HepG2 (cell line): ENCODE data around the gene RXYLT1. TPM values are rescaled to one million over a fixed set of nuclear protein-coding genes. Genes with fewer than 3 reads are reported as not detected.
A peak's percentile ranks its signal among the peaks of the same experiment; 100 is the strongest.

ENCODE experiments used
- ATF1 ChIP-seq: IDR thresholded peaks from 2 replicates; pipeline ENCODE4 v1.6.1; 2016; ENCODE audit warnings: mild to moderate bottlenecking, control low read depth
- DPF2 ChIP-seq: sonication (generic); formaldehyde crosslinking; IDR thresholded peaks from 2 replicates; pipeline ENCODE4 v1.4.0; 2020; ENCODE audit warnings: mild to moderate bottlenecking, low read depth, missing genetic modification reagents, borderline replicate concordance
- FOXO1 ChIP-seq: sonication (generic); formaldehyde crosslinking; IDR thresholded peaks from 2 replicates; pipeline ENCODE4 v1.4.0; 2020; ENCODE audit warnings: missing genetic modification reagents
- GATA4 ChIP-seq: sonication (generic); IDR thresholded peaks from 2 replicates; pipeline ENCODE4 v1.6.1; 2016; ENCODE audit warnings: antibody characterized with exemption, low read depth, borderline replicate concordance
- HNRNPL ChIP-seq: fragments of 200-400 bp; formaldehyde crosslinking; IDR thresholded peaks from 2 replicates; pipeline ENCODE4 v1.6.1; 2017; ENCODE audit warnings: mild to moderate bottlenecking, low read depth, low read length
- HNRNPLL ChIP-seq: fragments of 200-400 bp; formaldehyde crosslinking; IDR thresholded peaks from 2 replicates; pipeline ENCODE4 v1.6.1; 2017; ENCODE audit warnings: mild to moderate bottlenecking, low read depth, low read length; ENCODE audit not compliant: poor library complexity, severe bottlenecking
- IRF2 ChIP-seq: IDR thresholded peaks from 2 replicates; pipeline ENCODE4 v1.6.1; 2018; ENCODE audit warnings: missing genetic modification reagents, missing compliant biosample characterization
- KLF12 ChIP-seq: sonication (generic); formaldehyde crosslinking; IDR thresholded peaks from 2 replicates; pipeline ENCODE4 v1.4.0; 2020; ENCODE audit warnings: missing genetic modification reagents, borderline replicate concordance
- MLLT10 ChIP-seq: sonication (generic); formaldehyde crosslinking; IDR thresholded peaks from 2 replicates; pipeline ENCODE4 v1.4.0; 2020; ENCODE audit warnings: missing genetic modification reagents
- PBX2 ChIP-seq: IDR thresholded peaks from 2 replicates; pipeline ENCODE4 v1.6.1; 2016; ENCODE audit warnings: control low read depth
- POLR2G ChIP-seq: fragments of 200-400 bp; formaldehyde crosslinking; IDR thresholded peaks from 2 replicates; pipeline ENCODE4 v1.6.1; 2018; ENCODE audit warnings: mild to moderate bottlenecking, low read depth, low read length, moderate library complexity
- RFX1 ChIP-seq: fragments of 450-650 bp; IDR thresholded peaks from 2 replicates; pipeline ENCODE4 v1.6.1; 2017
- RFX3 ChIP-seq: IDR thresholded peaks from 2 replicates; pipeline ENCODE4 v1.6.1; 2016; ENCODE audit warnings: missing biosample characterization, missing genetic modification reagents
- SIN3A ChIP-seq: IDR thresholded peaks from 2 replicates; pipeline ENCODE4 v1.6.1; 2011; ENCODE audit warnings: low read depth, mild to moderate bottlenecking, control low read depth, low read length, borderline replicate concordance
- STAT6 ChIP-seq: sonication (generic); formaldehyde crosslinking; IDR thresholded peaks from 2 replicates; pipeline ENCODE4 v1.4.0; 2020; ENCODE audit warnings: missing genetic modification reagents, mild to moderate bottlenecking, borderline replicate concordance
- TGIF2 ChIP-seq: IDR thresholded peaks from 2 replicates; pipeline ENCODE4 v1.6.1; 2016; ENCODE audit warnings: control low read depth, missing compliant biosample characterization
- ZBTB7A ChIP-seq: sonication (generic); formaldehyde crosslinking; IDR thresholded peaks from 2 replicates; pipeline ENCODE4 v1.8.0; 2022; ENCODE audit warnings: mild to moderate bottlenecking, missing genetic modification reagents
- ZNF30 ChIP-seq: sonication (generic); formaldehyde crosslinking; IDR thresholded peaks from 2 replicates; pipeline ENCODE4 v1.5.0; 2020; ENCODE audit warnings: mild to moderate bottlenecking, missing genetic modification reagents
- ZNF546 ChIP-seq: sonication (generic); formaldehyde crosslinking; conservative IDR thresholded peaks from 2 replicates; pipeline ENCODE4 v1.8.1; 2023; ENCODE audit warnings: mild to moderate bottlenecking, missing genetic modification reagents
- ZNF709 ChIP-seq: sonication (generic); formaldehyde crosslinking; IDR thresholded peaks from 2 replicates; pipeline ENCODE4 v1.5.0; 2020; ENCODE audit warnings: mild to moderate bottlenecking, missing genetic modification reagents
- ZNF788 ChIP-seq: sonication (generic); formaldehyde crosslinking; IDR thresholded peaks from 2 replicates; pipeline ENCODE4 v1.5.0; 2020; ENCODE audit warnings: mild to moderate bottlenecking, missing genetic modification reagents, borderline replicate concordance
- ZNF800 ChIP-seq: sonication (generic); formaldehyde crosslinking; IDR thresholded peaks from 2 replicates; pipeline ENCODE4 v1.4.0; 2020; ENCODE audit warnings: missing genetic modification reagents
- polyA plus RNA-seq, 8 experiments: library from polyadenylated mRNA; depleted of rRNA in 3 of 8; stranded (reverse) in 7 of 8; unstranded in 1 of 8; fragments of >200 nt; fragmentation: Illumina TruSeq in 4 of 8; extraction: Trizol in 4 of 8; gene quantifications; 2 replicates each; pipeline versions ENCODE4 v1.2.1 to v1.2.3, GENCODE V29; 2011 to 2016; ENCODE audit warnings: low read depth in 4 of 8, missing spikeins in 1 of 8, mixed read lengths in 1 of 8; ENCODE audit not compliant: insufficient read depth in 1 of 8
- total RNA-seq, 5 experiments: library from RNA; depleted of rRNA; stranded (reverse); fragments of >200 nt; fragmentation: Illumina TruSeq; extraction: Trizol; gene quantifications; 2 replicates each; pipeline ENCODE4 v1.2.3, GENCODE V29; 2016; ENCODE audit warnings: low read depth in 1 of 5
- TF ChIP-seq, protein P1 (sequence below): sonication (generic); formaldehyde crosslinking; IDR thresholded peaks from 2 replicates; pipeline ENCODE4 v1.4.0; 2020; ENCODE audit warnings: missing genetic modification reagents

Gene RXYLT1
- total and polyA plus RNA-seq, 2 of the 13 experiments (the other 11 are each of a cell fraction or from before 2014, with no cell fraction given): 8.3 to 15.5 TPM

DNA sequence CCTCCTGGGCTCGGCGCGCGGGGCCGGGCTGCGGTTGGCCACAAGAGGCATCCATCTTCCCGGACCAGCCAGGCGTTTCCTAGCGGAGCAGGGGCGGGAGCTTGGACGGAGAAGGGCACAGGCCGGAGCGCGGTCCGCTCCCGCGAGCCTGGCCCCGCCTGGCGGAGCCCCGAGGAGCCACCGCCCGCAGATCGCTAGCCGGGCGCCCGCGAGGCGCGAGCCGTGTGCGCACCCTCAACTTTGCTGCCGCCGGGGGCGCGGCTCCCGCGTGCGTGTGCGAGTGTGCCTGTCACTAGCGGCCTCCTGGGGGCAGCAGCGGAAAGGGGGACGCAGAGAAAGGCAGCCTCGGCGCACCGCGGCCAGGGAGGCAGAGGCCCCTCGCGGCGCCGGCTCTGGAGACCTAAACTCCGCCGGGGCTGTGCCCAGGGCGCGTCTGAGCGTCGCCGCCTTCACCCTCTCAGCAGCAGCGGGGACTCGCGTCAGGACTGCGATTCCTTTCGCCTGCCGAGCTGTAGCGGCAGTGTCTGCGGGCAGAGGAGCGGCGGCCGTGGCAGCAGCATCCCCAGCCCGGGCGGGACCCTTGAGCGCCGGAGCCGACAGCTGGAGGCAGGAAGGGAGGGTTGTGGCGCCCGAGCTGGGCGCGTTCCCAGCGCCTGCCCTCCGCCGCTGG lies 64.1 kb downstream of the RXYLT1 start (continued):
- TF ChIP-seq DPF2 (CRISPR knock-in tag) (0 out of 2 replicates have a peak, but pooled peaks have one; percentile 18), ZNF788 (CRISPR knock-in tag) (peak; percentile 77; the same call in 1 of the 2 replicates), IRF2 (CRISPR knock-in tag) (peak; percentile 92), HNRNPLL (peak; percentile 83), SIN3A (peak; percentile 68; the same call in 1 of the 2 replicates), ATF1 (no peak), TGIF2 (CRISPR knock-in tag) (no peak), MLLT10 (CRISPR knock-in tag) (no peak), RFX1 (no peak), RFX3 (CRISPR knock-in tag) (no peak), ZBTB7A (CRISPR knock-in tag) (peak; percentile 54), ZNF546 (CRISPR knock-in tag) (no peak), GATA4 (no peak; the same call in 1 of the 2 replicates), POLR2G (peak; percentile 48), HNRNPL (no peak), STAT6 (CRISPR knock-in tag) (no peak), KLF12 (CRISPR knock-in tag) (peak; percentile 23; the same call in 1 of the 2 replicates), FOXO1 (CRISPR knock-in tag) (peak; percentile 54; the same call in 1 of the 2 replicates), PBX2 (CRISPR knock-in tag) (peak; percentile 83), ZNF709 (0 out of 2 replicates have a peak, but pooled peaks have one; percentile 30), ZNF800 (CRISPR knock-in tag) (peak; percentile 98), ZNF30 (no peak)
- TF ChIP-seq, protein P1, sequence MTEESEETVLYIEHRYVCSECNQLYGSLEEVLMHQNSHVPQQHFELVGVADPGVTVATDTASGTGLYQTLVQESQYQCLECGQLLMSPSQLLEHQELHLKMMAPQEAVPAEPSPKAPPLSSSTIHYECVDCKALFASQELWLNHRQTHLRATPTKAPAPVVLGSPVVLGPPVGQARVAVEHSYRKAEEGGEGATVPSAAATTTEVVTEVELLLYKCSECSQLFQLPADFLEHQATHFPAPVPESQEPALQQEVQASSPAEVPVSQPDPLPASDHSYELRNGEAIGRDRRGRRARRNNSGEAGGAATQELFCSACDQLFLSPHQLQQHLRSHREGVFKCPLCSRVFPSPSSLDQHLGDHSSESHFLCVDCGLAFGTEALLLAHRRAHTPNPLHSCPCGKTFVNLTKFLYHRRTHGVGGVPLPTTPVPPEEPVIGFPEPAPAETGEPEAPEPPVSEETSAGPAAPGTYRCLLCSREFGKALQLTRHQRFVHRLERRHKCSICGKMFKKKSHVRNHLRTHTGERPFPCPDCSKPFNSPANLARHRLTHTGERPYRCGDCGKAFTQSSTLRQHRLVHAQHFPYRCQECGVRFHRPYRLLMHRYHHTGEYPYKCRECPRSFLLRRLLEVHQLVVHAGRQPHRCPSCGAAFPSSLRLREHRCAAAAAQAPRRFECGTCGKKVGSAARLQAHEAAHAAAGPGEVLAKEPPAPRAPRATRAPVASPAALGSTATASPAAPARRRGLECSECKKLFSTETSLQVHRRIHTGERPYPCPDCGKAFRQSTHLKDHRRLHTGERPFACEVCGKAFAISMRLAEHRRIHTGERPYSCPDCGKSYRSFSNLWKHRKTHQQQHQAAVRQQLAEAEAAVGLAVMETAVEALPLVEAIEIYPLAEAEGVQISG (CRISPR knock-in tag): peak; percentile 87
